SK-N-SH treated with all-trans-retinoic acid at 6 μM for 48 hours (cell line): ENCODE results near the gene BTC.

Source experiments
- ATAC-seq: fragments of 200-7000 bp; cut with Tn5 transposase; 3 replicates; pipeline ENCODE4 v1.9.1; 2020; ENCODE audit warnings: mild to moderate bottlenecking, moderate library complexity
- ARNTL ChIP-seq: fragments of 450-650 bp; formaldehyde crosslinking; IDR thresholded peaks from 2 replicates; pipeline ENCODE4 v1.5.0; 2020; ENCODE audit warnings: low read depth, mild to moderate bottlenecking, moderate library complexity, borderline replicate concordance
- BACH2 ChIP-seq: fragments of 250-450 bp; sonication (Bioruptor Pico); IDR thresholded peaks from 2 replicates; pipeline ENCODE4 v1.9.0; 2021; ENCODE audit warnings: mild to moderate bottlenecking, borderline replicate concordance
- CSDC2 ChIP-seq: fragments of 250-450 bp; sonication (Bioruptor Pico); IDR thresholded peaks from 2 replicates; pipeline ENCODE4 v1.5.0; 2020; ENCODE audit warnings: mild to moderate bottlenecking, moderate library complexity
- ESRRG ChIP-seq: fragments of 250-450 bp; sonication (Bioruptor Pico); IDR thresholded peaks from 2 replicates; pipeline ENCODE4 v1.6.1; 2021; ENCODE audit warnings: mild to moderate bottlenecking
- GLIS3 ChIP-seq: fragments of 250-450 bp; sonication (Bioruptor Pico); IDR thresholded peaks from 2 replicates; pipeline ENCODE4 v1.5.0; 2020; ENCODE audit warnings: mild to moderate bottlenecking, moderate library complexity
- OSR1 ChIP-seq: fragments of 250-450 bp; sonication (Bioruptor Pico); IDR thresholded peaks from 2 replicates; pipeline ENCODE4 v1.8.0; 2022; ENCODE audit warnings: moderate library complexity, mild to moderate bottlenecking, inconsistent platforms
- RARB ChIP-seq: fragments of 250-450 bp; sonication (Bioruptor Pico); IDR thresholded peaks from 2 replicates; pipeline ENCODE4 v1.8.0; 2021; ENCODE audit warnings: mild to moderate bottlenecking, moderate library complexity
- SNAI2 ChIP-seq: fragments of 250-450 bp; sonication (Bioruptor Pico); IDR thresholded peaks from 2 replicates; pipeline ENCODE4 v1.5.0; 2020; ENCODE audit warnings: mild to moderate bottlenecking, moderate library complexity
- TCF4 ChIP-seq: fragments of 250-450 bp; sonication (Bioruptor Pico); IDR thresholded peaks from 2 replicates; pipeline ENCODE4 v1.8.0; 2021; ENCODE audit warnings: mild to moderate bottlenecking, moderate library complexity, borderline replicate concordance
- ZC3H10 ChIP-seq: fragments of 250-450 bp; sonication (Bioruptor Pico); IDR thresholded peaks from 2 replicates; pipeline ENCODE4 v1.5.1; 2021; ENCODE audit warnings: mild to moderate bottlenecking, moderate library complexity
- ZFP3 ChIP-seq: fragments of 250-450 bp; sonication (Bioruptor Pico); IDR thresholded peaks from 2 replicates; pipeline ENCODE4 v1.5.0; 2020; ENCODE audit warnings: mild to moderate bottlenecking, moderate library complexity
- ZNF565 ChIP-seq: fragments of 450-650 bp; formaldehyde crosslinking; conservative IDR thresholded peaks from 2 replicates; pipeline ENCODE4 v1.5.0; 2020; ENCODE audit warnings: low read depth, mild to moderate bottlenecking, moderate library complexity
- ZNF8 ChIP-seq: fragments of 450-650 bp; formaldehyde crosslinking; IDR thresholded peaks from 2 replicates; pipeline ENCODE4 v1.5.0; 2020; ENCODE audit warnings: mild to moderate bottlenecking, moderate library complexity
- TF ChIP-seq, protein P1 (sequence below): fragments of 250-450 bp; sonication (Bioruptor Pico); IDR thresholded peaks from 2 replicates; pipeline ENCODE4 v1.5.1; 2021; ENCODE audit warnings: mild to moderate bottlenecking, moderate library complexity
- TF ChIP-seq, protein P2 (sequence below): fragments of 250-450 bp; sonication (Bioruptor Pico); IDR thresholded peaks from 2 replicates; pipeline ENCODE4 v1.5.0; 2020; ENCODE audit warnings: mild to moderate bottlenecking, moderate library complexity
- TF ChIP-seq, protein P3 (sequence below): fragments of 250-450 bp; sonication (Bioruptor Pico); IDR thresholded peaks from 2 replicates; pipeline ENCODE4 v1.8.0; 2021; ENCODE audit warnings: low read depth, mild to moderate bottlenecking, moderate library complexity, borderline replicate concordance
- TF ChIP-seq, protein P4 (sequence below): fragments of 250-450 bp; sonication (Bioruptor Pico); IDR thresholded peaks from 2 replicates; pipeline ENCODE4 v1.5.1; 2020; ENCODE audit warnings: low read depth, mild to moderate bottlenecking, moderate library complexity

BTC gene

DNA sequence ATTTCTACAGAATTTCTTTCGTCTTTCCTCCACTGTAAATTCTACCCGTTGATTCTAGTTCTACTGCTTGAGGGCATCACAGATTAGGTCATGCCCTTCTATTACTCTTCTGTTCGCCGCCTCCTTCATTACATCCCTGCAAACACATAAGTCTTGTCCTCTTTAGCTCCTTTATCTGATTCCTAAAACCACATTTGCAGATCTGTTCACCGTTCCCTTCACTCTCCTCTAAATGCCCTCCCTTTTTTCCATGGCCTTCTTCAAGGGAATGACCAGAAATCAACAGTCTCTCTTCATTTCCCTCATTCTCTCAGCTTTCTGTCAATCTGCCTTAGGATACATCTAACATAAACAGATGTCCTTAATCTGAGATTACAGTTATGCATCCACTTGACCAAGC is 43.1 kb downstream of the BTC start:
- TF ChIP-seq RARB (CRISPR knock-in tag) = no peak
- no peak for TF ChIP-seq ZNF8
- no peak for TF ChIP-seq OSR1 (CRISPR knock-in tag)
- no peak for TF ChIP-seq ZC3H10
- TF ChIP-seq TCF4 (CRISPR knock-in tag) = no peak
- TF ChIP-seq, protein P1, sequence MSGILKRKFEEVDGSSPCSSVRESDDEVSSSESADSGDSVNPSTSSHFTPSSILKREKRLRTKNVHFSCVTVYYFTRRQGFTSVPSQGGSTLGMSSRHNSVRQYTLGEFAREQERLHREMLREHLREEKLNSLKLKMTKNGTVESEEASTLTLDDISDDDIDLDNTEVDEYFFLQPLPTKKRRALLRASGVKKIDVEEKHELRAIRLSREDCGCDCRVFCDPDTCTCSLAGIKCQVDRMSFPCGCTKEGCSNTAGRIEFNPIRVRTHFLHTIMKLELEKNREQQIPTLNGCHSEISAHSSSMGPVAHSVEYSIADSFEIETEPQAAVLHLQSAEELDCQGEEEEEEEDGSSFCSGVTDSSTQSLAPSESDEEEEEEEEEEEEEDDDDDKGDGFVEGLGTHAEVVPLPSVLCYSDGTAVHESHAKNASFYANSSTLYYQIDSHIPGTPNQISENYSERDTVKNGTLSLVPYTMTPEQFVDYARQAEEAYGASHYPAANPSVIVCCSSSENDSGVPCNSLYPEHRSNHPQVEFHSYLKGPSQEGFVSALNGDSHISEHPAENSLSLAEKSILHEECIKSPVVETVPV = no peak
- TF ChIP-seq ESRRG (CRISPR knock-in tag) = no peak
- TF ChIP-seq ARNTL (CRISPR knock-in tag) = no peak
- TF ChIP-seq BACH2 (CRISPR knock-in tag) = no peak
- no peak for TF ChIP-seq ZNF565 (CRISPR knock-in tag)
- no peak for TF ChIP-seq SNAI2 (CRISPR knock-in tag)
- TF ChIP-seq, all 23 proteins: peak for 0
- no peak for ATAC-seq

DNA sequence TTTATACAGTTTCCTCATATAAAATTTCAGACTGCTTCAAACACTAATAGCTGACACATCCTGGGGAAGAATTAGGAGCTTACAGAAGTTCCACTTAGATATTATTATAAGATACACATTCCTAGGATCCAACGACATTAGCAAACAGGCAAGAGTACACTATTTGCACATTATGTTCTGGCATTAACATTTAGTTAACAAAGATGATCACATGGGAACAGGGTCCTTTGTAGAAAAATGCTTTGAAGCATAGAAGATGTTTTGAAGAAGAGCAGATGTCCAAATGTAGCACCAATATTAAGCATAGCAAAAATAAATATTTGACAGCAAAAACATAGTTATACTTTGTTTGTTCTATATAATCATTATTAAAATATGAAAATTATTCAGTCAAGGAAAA is 52.1 kb downstream of the BTC start:
- no peak for TF ChIP-seq ZNF8
- TF ChIP-seq ESRRG (CRISPR knock-in tag) = no peak
- TF ChIP-seq, protein P2, sequence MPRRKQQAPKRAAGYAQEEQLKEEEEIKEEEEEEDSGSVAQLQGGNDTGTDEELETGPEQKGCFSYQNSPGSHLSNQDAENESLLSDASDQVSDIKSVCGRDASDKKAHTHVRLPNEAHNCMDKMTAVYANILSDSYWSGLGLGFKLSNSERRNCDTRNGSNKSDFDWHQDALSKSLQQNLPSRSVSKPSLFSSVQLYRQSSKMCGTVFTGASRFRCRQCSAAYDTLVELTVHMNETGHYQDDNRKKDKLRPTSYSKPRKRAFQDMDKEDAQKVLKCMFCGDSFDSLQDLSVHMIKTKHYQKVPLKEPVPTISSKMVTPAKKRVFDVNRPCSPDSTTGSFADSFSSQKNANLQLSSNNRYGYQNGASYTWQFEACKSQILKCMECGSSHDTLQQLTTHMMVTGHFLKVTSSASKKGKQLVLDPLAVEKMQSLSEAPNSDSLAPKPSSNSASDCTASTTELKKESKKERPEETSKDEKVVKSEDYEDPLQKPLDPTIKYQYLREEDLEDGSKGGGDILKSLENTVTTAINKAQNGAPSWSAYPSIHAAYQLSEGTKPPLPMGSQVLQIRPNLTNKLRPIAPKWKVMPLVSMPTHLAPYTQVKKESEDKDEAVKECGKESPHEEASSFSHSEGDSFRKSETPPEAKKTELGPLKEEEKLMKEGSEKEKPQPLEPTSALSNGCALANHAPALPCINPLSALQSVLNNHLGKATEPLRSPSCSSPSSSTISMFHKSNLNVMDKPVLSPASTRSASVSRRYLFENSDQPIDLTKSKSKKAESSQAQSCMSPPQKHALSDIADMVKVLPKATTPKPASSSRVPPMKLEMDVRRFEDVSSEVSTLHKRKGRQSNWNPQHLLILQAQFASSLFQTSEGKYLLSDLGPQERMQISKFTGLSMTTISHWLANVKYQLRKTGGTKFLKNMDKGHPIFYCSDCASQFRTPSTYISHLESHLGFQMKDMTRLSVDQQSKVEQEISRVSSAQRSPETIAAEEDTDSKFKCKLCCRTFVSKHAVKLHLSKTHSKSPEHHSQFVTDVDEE (CRISPR knock-in tag) = no peak
- TF ChIP-seq, protein P3, sequence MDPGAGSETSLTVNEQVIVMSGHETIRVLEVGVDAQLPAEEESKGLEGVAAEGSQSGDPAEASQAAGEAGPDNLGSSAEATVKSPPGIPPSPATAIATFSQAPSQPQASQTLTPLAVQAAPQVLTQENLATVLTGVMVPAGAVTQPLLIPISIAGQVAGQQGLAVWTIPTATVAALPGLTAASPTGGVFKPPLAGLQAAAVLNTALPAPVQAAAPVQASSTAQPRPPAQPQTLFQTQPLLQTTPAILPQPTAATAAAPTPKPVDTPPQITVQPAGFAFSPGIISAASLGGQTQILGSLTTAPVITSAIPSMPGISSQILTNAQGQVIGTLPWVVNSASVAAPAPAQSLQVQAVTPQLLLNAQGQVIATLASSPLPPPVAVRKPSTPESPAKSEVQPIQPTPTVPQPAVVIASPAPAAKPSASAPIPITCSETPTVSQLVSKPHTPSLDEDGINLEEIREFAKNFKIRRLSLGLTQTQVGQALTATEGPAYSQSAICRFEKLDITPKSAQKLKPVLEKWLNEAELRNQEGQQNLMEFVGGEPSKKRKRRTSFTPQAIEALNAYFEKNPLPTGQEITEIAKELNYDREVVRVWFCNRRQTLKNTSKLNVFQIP = no peak
- no peak for ATAC-seq

DNA sequence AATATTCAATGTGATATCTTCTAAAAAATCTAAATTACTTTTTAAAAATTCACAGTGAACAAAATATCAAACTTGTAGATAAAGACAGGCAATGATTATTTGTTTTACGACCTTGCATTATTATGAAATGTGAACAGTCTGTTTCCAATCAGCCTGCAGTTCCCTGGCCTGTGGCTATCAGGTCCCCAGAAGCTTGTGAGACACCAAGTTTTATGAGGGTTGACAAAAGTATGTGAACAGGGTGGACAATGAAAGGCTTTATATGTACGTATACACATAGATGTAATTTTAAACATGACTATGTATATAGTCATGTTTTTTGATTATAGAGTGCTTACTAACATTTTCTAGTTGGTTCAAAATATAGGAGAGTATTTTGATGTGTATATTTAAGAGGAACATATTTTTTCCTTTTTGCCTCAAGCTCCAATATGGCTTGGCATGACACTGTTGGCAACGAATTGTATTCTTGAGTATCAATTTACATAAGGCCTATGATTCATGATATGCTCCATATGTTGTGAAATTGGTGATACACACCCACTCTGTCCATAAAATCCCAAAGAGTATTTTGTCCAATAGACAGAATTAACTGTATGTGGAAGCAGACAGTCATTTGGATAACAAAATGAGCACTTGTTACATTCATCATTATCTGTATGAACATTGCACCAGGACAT is 55.7 kb downstream of the BTC start:
- no peak for ATAC-seq
- no peak for TF ChIP-seq ESRRG (CRISPR knock-in tag)
- no peak for TF ChIP-seq CSDC2 (CRISPR knock-in tag)
- no peak for TF ChIP-seq ZNF565 (CRISPR knock-in tag)
- no peak for TF ChIP-seq RARB (CRISPR knock-in tag)
- TF ChIP-seq GLIS3 = no peak
- TF ChIP-seq ZNF8 = no peak
- no peak for TF ChIP-seq ZC3H10
- TF ChIP-seq, protein P1 = no peak
- TF ChIP-seq OSR1 (CRISPR knock-in tag) = no peak
- no peak for TF ChIP-seq ZFP3 (CRISPR knock-in tag)
- TF ChIP-seq, protein P3 = no peak
- TF ChIP-seq, protein P2 (CRISPR knock-in tag) = no peak
- no peak for TF ChIP-seq SNAI2 (CRISPR knock-in tag)
- TF ChIP-seq TCF4 (CRISPR knock-in tag) = no peak
- TF ChIP-seq, protein P4, sequence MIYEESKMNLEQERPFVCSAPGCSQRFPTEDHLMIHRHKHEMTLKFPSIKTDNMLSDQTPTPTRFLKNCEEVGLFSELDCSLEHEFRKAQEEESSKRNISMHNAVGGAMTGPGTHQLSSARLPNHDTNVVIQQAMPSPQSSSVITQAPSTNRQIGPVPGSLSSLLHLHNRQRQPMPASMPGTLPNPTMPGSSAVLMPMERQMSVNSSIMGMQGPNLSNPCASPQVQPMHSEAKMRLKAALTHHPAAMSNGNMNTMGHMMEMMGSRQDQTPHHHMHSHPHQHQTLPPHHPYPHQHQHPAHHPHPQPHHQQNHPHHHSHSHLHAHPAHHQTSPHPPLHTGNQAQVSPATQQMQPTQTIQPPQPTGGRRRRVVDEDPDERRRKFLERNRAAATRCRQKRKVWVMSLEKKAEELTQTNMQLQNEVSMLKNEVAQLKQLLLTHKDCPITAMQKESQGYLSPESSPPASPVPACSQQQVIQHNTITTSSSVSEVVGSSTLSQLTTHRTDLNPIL = no peak
